GM13977 (cell line): Measurements from ENCODE around the gene KLHL29.
"Not testable (repeated sequence)": the region's sequence is repeated elsewhere in the genome, so short reads cannot be mapped to it uniquely, and the experiment has no call there.

Source experiments
- DNase-seq: peaks from one replicate; pipeline ENCODE4 v3.0.0; 2012; ENCODE audit warnings: low spot score
- in situ Hi-C: fragments of 300-500 bp; cut with MboI; formaldehyde crosslinking; loops from one replicate; pipeline ENCODE4 v1.12.0; 2022; ENCODE audit warnings: low sequenced_read_pairs, low pct_unique_long_range_greater_than_20kb, mixed read lengths, inconsistent platforms; ENCODE audit not compliant: unreplicated experiment
- TF ChIP-seq, protein P1 (sequence below): IDR thresholded peaks from 2 replicates; pipeline ENCODE4 v1.5.1; 2012; ENCODE audit warnings: mild to moderate bottlenecking, control low read depth; ENCODE audit not compliant: insufficient read depth; ENCODE audit errors: extremely low read depth, missing control alignments

KLHL29 gene

DNA sequence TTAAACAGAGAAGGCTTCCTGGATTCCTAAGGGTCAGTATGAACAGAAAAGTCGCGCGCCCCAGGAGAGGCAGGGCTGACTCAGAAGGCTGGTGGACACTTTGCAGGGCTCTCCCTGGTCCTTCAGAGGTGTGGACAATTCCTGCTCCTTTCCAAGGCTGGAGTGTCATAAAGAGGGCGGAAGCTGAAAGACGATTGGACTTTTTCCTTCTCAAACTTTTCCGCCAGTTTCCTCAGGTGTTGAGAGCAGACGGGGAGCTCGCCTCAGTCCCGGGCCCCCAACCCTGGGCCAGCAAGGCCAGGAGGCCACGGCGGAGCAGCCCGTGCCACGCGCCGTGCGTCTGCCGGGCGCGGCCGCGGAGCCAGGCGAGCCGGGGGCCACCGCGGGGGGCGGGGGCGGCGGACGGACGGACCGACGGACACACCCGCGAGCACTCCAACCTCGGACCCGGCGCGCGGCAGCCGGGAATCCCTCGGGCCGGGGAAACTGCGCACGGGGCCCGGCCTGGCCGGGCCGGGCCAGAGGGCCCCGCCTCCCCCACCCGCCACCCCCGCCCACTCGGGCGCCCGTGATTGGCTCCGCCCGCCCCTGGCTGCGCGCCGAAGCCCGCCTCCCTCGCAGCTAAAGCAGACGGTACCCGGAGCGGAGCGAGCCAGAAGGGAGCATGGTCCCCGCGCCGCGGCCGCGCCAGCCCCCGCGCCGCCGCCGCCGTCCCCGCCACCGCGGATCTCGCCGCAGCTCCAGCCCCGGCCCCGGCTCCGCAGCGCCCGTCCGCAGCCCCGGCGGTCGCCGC lies at the start of gene KLHL29:
KLHL29 (plus strand) TSS at position 629 of the 793 bp plus-strand sequence. CDS start 177,018 bp downstream, outside the sequence.
- in situ Hi-C loops = no loop called here
- DNase-seq = peak; percentile 96
- TF ChIP-seq, protein P1, sequence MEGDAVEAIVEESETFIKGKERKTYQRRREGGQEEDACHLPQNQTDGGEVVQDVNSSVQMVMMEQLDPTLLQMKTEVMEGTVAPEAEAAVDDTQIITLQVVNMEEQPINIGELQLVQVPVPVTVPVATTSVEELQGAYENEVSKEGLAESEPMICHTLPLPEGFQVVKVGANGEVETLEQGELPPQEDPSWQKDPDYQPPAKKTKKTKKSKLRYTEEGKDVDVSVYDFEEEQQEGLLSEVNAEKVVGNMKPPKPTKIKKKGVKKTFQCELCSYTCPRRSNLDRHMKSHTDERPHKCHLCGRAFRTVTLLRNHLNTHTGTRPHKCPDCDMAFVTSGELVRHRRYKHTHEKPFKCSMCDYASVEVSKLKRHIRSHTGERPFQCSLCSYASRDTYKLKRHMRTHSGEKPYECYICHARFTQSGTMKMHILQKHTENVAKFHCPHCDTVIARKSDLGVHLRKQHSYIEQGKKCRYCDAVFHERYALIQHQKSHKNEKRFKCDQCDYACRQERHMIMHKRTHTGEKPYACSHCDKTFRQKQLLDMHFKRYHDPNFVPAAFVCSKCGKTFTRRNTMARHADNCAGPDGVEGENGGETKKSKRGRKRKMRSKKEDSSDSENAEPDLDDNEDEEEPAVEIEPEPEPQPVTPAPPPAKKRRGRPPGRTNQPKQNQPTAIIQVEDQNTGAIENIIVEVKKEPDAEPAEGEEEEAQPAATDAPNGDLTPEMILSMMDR = no peak

- TF ChIP-seq, protein P1 = no peak
- no peak for DNase-seq
- in situ Hi-C loops = no loop called here
Measured at GRCh38 chr2:23335550-23335949, 49.4 kb upstream of the KLHL29 start.

GRCh38 chr2:23342075-23342474 lies 42.9 kb upstream of the KLHL29 start:
- TF ChIP-seq, protein P1 = no peak
- no peak for DNase-seq
- in situ Hi-C loops = no loop called here

DNA sequence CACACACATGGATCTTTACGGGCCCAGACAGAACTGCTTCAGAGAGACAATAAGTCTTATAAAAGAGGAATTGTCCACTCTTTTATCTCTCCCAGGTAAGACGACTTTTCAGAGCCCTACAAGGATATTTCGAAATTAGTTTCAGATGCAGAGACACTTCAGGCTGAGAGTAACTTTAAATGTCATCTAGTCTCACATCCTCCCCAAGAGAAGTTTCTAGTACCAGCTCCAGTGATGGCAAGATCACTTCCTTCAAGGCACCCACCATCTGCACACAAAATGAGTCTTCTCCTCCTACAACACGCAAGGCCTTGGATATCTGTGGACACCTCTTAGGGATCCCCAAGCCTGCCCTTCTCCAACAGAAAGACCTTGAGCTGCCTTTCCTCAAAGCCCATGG lies 39.0 kb upstream of the KLHL29 start:
- in situ Hi-C loops = no loop called here
- TF ChIP-seq, protein P1 = no peak
- DNase-seq = no peak

DNA sequence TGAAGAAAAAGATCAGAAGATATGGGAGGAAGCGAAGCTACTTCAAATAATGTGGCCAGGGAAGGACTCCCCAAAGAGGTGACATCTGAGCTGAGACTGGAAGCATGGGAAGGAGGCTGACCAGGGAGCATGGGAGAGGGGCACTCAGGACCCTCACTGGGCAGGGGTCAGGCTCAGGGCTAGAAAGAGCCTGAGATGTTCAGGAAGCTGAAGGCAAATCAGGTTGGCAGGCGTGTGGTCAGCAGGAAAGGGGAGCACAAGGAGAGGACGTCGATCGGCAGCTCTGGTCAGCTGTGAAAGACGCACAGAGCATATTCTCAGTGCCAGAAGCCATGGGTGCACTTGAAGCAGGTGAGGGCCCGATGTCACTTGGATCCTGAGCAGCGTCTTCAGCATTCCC lies 38.2 kb upstream of the KLHL29 start:
- in situ Hi-C loops = no loop called here
- TF ChIP-seq, protein P1 = no peak
- no peak for DNase-seq

DNA sequence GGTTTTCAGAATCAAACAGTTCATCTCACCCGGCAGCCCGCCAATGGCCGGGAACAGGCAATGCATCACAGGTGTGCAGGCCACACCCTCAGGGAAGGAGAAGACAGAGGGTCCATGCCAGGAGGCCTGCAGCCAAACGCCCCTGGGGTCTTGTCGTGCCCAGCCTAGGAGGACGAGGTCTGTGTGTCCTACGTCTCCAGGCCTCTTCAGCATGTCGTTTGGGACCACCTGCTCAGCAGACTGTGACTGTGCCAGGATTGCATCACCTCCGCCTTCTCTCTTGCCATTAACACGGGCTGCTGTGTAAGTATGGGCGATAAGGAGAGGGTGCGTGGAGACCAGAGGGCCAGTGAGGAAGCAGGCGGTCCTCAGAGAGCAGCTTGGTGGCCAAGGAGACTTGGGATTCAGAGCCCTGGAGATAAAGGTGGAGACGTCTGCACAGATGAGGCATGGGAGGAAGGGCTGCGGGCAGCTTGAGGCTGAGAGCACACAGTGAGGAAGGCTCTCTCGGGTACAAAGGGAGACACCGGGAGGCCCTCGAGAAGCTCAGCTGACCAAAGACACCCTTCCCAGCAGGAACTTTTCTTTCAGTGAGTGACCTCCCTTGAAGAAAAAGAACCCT lies 37.4 kb upstream of the KLHL29 start:
- in situ Hi-C loops = no loop called here
- no peak for DNase-seq
- TF ChIP-seq, protein P1 = no peak

- DNase-seq, in situ Hi-C loops: not testable (repeated sequence)
Measured at GRCh38 chr2:23348093-23348481, 36.9 kb upstream of the KLHL29 start.
